OCI-LY1 (cell line): ENCODE data around the gene ZBTB16.

Source experiments
- CTCF ChIP-seq: fragments of 200-600 bp; sonication (generic), shearing (Covaris generic); IDR thresholded peaks from 2 replicates; pipeline ENCODE4 v1.5.1; 2017; ENCODE audit warnings: mild to moderate bottlenecking, antibody characterized with exemption, low read length, moderate library complexity, mixed read lengths
- EZH2 ChIP-seq: fragments of 200-600 bp; sonication (generic), shearing (Covaris generic); IDR thresholded peaks from 2 replicates; pipeline ENCODE4 v1.8.0; 2017; ENCODE audit warnings: borderline replicate concordance, mixed run types, mild to moderate bottlenecking, antibody characterized with exemption, low read length, moderate library complexity, mixed read lengths

DNA sequence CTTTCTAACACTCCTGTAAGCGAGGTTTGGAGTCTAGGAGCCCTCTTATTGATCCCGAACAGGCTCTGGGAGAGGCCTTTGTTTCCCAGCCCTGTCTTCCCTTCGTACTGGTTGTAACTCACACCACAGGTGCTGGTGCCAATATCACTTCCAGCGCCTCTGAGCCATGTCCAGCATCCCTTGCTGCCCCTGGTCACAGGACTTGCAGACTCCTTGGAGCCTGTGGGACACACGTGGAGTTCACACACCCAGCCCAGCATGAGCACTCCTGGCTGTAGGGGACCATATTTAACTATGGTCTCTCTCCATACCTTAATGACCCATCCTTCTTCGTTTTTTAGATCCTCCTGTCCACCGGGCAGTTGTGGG lies 2.2 kb downstream of the ZBTB16 start:
- TF ChIP-seq CTCF: no peak
- no peak for TF ChIP-seq EZH2
